ENCODE measurements around the gene SUSD5. TPM values are rescaled to one million over a fixed set of nuclear protein-coding genes. Genes with fewer than 3 reads are reported as not detected.

Gene SUSD5
- total RNA-seq, 1 donor from 2014 or later = 0.80 TPM

DNA sequence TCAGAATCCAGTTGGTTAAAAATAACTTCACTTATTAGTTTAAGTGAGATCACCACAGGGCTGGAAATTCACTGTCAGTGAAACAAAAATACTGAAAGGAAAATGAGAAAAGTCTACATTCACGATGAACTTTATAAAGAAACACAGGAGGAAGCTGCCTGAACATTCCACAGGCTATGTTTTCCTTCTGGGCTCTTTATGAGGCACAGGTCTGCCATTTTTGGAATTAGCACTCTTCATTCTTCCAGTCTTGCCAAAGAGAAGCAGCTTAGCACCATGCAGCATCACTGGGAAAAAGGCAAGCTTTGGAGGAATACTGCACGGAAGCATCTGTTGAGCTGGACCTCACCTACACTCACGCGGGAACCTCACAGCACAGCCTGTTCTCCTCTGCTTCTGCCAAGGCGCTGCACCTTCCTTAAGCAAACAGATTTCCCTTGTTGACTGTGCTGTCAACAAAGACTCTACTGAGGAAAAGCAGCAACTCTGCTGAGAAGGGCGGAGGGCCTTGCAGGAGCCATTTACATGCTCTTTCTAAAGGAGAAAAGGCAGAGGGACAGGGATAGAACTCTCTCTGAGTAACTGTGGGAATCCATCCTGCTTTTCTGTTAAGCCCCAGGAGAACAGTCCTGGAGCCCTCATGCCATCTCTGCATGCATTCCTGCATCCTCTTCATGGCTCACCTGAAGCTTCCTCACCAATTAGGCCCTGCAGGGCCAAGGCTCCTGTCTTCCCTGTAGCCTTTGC, 15.7 kb downstream of the SUSD5 start:
- intact Hi-C loops (cut with micrococcal nuclease) = no loop called here
- DNase-seq = no peak

DNA sequence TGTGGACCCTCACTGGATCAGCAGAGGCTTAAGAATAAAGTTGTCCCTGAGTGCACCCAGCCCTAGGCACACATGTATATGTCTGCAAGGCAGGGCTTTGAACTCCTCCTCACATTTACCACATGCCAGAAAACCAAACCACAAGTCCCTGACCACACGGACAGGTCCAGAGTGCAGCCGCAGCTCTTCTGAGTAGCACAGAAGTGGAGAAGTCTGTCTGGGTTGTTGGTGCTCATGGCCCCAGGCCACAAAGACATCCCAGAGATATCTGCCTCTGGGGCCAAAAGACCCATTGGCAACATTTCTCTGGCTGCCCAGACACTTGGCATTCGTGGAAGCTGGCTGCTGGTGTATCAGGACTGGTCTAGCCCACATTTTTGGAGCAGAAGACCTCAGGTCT, 17.4 kb downstream of the SUSD5 start:
- Histone ChIP-seq H3K36me3 (no peaks in the 10 kb centered on the region), H3K27ac (replicated peaks) (no peak overlapping the region), H3K4me3 (no peak overlapping the region), H3K27me3 (ENCODE audit: low read depth) (no peaks in the 10 kb centered on the region), H3K9me3 (replicated peaks) (no peaks in the 10 kb centered on the region), H3K4me1 (no peaks in the 10 kb centered on the region)
- TF ChIP-seq, protein P1, sequence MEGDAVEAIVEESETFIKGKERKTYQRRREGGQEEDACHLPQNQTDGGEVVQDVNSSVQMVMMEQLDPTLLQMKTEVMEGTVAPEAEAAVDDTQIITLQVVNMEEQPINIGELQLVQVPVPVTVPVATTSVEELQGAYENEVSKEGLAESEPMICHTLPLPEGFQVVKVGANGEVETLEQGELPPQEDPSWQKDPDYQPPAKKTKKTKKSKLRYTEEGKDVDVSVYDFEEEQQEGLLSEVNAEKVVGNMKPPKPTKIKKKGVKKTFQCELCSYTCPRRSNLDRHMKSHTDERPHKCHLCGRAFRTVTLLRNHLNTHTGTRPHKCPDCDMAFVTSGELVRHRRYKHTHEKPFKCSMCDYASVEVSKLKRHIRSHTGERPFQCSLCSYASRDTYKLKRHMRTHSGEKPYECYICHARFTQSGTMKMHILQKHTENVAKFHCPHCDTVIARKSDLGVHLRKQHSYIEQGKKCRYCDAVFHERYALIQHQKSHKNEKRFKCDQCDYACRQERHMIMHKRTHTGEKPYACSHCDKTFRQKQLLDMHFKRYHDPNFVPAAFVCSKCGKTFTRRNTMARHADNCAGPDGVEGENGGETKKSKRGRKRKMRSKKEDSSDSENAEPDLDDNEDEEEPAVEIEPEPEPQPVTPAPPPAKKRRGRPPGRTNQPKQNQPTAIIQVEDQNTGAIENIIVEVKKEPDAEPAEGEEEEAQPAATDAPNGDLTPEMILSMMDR (IDR thresholded peaks at IDR 0.05; ENCODE audit: borderline replicate concordance) = no peak
- intact Hi-C loops (cut with micrococcal nuclease) = no loop called here
- no peak for DNase-seq

More for the DNA sequence above, 15.7 kb downstream of the SUSD5 start:
- H3K4me1 ChIP-seq = no peaks in the 10 kb centered on the region
- H3K9me3 ChIP-seq (replicated peaks) = no peaks in the 10 kb centered on the region
- no peak overlapping the region for H3K27ac ChIP-seq (replicated peaks)
- H3K4me3 ChIP-seq = no peak overlapping the region
- TF ChIP-seq, protein P1 (IDR thresholded peaks at IDR 0.05; ENCODE audit: borderline replicate concordance) = no peak
- no peaks in the 10 kb centered on the region for H3K36me3 ChIP-seq
- H3K27me3 ChIP-seq (ENCODE audit: low read depth) = no peaks in the 10 kb centered on the region

DNA sequence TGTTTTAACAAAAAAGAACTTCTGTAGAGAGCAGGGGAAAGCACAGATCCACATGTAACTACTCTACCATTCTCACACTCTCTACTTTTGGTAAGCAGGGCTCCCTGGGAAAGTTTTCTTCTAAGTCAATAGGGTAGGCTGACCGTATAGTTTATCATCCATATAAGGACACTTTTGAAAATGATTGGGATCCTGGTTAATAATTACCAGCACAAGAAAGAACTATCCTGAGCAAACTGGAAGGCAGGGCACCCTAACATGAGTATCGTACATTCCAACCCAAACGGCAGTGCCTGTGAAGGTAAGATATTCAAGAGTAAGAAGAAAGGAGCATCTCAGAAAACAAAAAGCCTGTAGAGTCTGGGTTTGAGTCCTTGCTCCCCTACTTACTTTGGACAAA, 22.1 kb downstream of the SUSD5 start:
- Histone ChIP-seq H3K9me3 (replicated peaks) (no peaks in the 10 kb centered on the region), H3K4me1 (no peaks in the 10 kb centered on the region), H3K27me3 (ENCODE audit: low read depth) (no peaks in the 10 kb centered on the region), H3K4me3 (no peak overlapping the region), H3K27ac (replicated peaks) (no peak overlapping the region), H3K36me3 (no peaks in the 10 kb centered on the region)
- intact Hi-C loops (cut with micrococcal nuclease) = no loop called here
- TF ChIP-seq, protein P1 (IDR thresholded peaks at IDR 0.05; ENCODE audit: borderline replicate concordance) = no peak
- no peak for DNase-seq

DNA sequence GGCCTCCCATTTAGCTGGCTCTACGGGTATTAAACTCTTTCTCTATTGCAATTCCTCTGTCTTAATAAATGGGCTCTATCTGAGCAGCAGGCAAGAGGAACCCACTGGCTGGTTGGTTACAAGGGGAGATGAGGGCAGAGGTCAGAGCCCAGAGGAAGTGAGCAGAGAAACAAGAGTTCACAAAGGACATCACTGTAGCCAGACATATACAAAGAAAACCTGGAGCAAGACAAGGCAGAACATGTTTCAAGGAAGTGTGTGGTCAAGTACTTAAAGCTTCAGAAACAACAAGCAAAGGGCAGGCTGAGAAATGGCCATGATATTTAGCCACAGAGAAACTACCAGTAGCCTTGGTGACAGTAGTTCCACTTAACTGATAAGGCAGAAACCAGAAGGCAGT, 24.3 kb downstream of the SUSD5 start:
- TF ChIP-seq, protein P1 (IDR thresholded peaks at IDR 0.05; ENCODE audit: borderline replicate concordance) = no peak
- no peaks in the 10 kb centered on the region for H3K4me1 ChIP-seq
- H3K4me3 ChIP-seq = no peak overlapping the region
- no peaks in the 10 kb centered on the region for H3K27me3 ChIP-seq (ENCODE audit: low read depth)
- DNase-seq = no peak
- intact Hi-C loops (cut with micrococcal nuclease) = no loop called here
- no peaks in the 10 kb centered on the region for H3K9me3 ChIP-seq (replicated peaks)
- H3K36me3 ChIP-seq = no peaks in the 10 kb centered on the region
- H3K27ac ChIP-seq (replicated peaks) = no peak overlapping the region

DNA sequence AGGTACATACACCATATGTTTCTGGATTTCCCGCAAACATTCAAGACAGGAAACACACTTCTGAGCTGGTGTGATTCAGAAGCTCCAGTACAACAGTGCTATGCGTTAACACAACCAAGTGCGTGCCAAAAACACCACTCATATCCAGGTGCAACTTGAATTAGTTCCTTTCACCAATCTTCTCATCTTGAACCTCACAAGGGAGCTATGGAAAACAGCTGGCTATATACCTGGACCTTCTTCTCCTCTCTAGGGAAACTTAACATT, 31.3 kb downstream of the SUSD5 start:
- no peak overlapping the region for H3K27ac ChIP-seq (replicated peaks)
- H3K36me3 ChIP-seq = no peaks in the 10 kb centered on the region
- DNase-seq = no peak
- TF ChIP-seq, protein P1 (IDR thresholded peaks at IDR 0.05; ENCODE audit: borderline replicate concordance) = no peak
- H3K27me3 ChIP-seq (ENCODE audit: low read depth) = no peaks in the 10 kb centered on the region
- H3K4me3 ChIP-seq = no peak overlapping the region
- H3K9me3 ChIP-seq (replicated peaks) = peaks cover 5% of the 10 kb centered on the region
- H3K4me1 ChIP-seq = no peaks in the 10 kb centered on the region
- intact Hi-C loops (cut with micrococcal nuclease) = no loop called here

All from left ventricle myocardium inferior (tissue), 1 donor.